Measurements from ENCODE around the gene KCNH8. TPM values are rescaled to one million over a fixed set of nuclear protein-coding genes. Genes with fewer than 3 reads are reported as not detected.

KCNH8 gene
- polyA plus RNA-seq, 3 donors from 2014 or later = not detected

GRCh38 chr3:19384868-19385267, 236.6 kb downstream of the KCNH8 start:
- H3K4me3 Mint-ChIP-seq = no peak overlapping the region
- H3K36me3 Mint-ChIP-seq = no peaks in the 10 kb centered on the region
- peaks cover 0 to 4% (median 2%) of the 10 kb centered on the region in 6 donors for H3K9me3 Mint-ChIP-seq
- no peaks in the 10 kb centered on the region for H3K27me3 Mint-ChIP-seq (ENCODE audit: low read depth in 3 of 3)
- no peak for DNase-seq
- no peaks in the 10 kb centered on the region for H3K4me1 Mint-ChIP-seq
- no peak overlapping the region for H3K27ac Mint-ChIP-seq

GRCh38 chr3:19392150-19392549, 243.8 kb downstream of the KCNH8 start:
- H3K4me1 Mint-ChIP-seq = no peaks in the 10 kb centered on the region
- H3K9me3 Mint-ChIP-seq = peaks cover 0 to 8% (median 0%) of the 10 kb centered on the region in 6 donors
- H3K27ac Mint-ChIP-seq = no peak overlapping the region

DNA sequence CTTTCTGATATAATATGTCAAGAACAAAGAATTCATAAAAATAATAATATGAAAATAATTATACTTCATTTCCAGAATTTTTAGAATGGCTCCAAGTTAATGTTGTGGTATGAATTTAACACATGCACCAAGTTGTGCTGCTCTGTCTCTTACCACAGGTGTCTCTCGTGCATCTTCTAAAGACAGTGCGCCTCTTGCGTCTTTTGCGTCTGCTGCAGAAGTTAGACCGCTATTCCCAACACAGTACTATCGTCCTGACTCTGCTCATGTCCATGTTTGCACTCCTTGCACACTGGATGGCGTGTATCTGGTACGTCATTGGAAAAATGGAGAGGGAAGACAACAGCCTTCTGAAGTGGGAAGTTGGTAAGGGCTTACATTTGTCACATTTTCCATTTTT, 246.6 kb downstream of the KCNH8 start:
- Mint-ChIP-seq H3K27me3 (ENCODE audit: low read depth in 3 of 3) (peaks cover 0 to 1% (median 0%) of the 10 kb centered on the region in 3 donors), H3K4me3 (no peak overlapping the region), H3K4me1 (no peaks in the 10 kb centered on the region), H3K27ac (no peak overlapping the region), H3K36me3 (no peaks in the 10 kb centered on the region), H3K9me3 (peaks cover 0 to 13% (median 0%) of the 10 kb centered on the region in 6 donors)
- DNase-seq = no peak

More at GRCh38 chr3:19392150-19392549, 243.8 kb downstream of the KCNH8 start:
- H3K4me3 Mint-ChIP-seq = no peak overlapping the region
- no peaks in the 10 kb centered on the region for H3K36me3 Mint-ChIP-seq
- peaks cover 0 to 1% (median 0%) of the 10 kb centered on the region in 3 donors for H3K27me3 Mint-ChIP-seq (ENCODE audit: low read depth in 3 of 3)
- no peak for DNase-seq

DNA sequence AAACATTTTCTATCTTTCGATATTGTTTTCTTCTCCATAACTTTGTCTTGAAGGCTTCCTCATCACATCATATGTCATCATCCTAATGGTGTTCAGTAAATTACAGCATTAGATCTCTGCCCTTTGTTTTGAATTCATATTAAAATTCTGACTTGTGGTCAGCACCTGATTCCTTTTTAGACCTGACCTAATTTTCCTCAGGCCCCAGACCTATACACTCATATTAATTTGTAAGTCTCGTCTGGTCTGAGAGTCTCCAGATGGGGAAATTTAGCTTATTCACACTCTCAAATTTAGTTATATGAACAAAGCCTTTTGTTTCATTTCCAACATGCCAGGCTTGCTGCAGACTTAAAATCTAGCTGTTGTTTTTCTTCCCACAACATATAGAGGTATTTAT, 248.4 kb downstream of the KCNH8 start:
- peaks cover 0 to 17% (median 2%) of the 10 kb centered on the region in 6 donors for H3K9me3 Mint-ChIP-seq
- H3K36me3 Mint-ChIP-seq = no peaks in the 10 kb centered on the region
- H3K4me3 Mint-ChIP-seq = no peak overlapping the region
- no peaks in the 10 kb centered on the region for H3K4me1 Mint-ChIP-seq
- H3K27ac Mint-ChIP-seq = no peak overlapping the region
- no peaks in the 10 kb centered on the region for H3K27me3 Mint-ChIP-seq (ENCODE audit: low read depth in 3 of 3)
- DNase-seq = no peak

- peaks cover 0 to 17% (median 2%) of the 10 kb centered on the region in 6 donors for H3K9me3 Mint-ChIP-seq
- no peaks in the 10 kb centered on the region for H3K4me1 Mint-ChIP-seq
- no peaks in the 10 kb centered on the region for H3K36me3 Mint-ChIP-seq
- no peak overlapping the region for H3K27ac Mint-ChIP-seq
- no peak overlapping the region for H3K4me3 Mint-ChIP-seq
- H3K27me3 Mint-ChIP-seq (ENCODE audit: low read depth in 3 of 3) = no peaks in the 10 kb centered on the region
- no peak for DNase-seq
These were observed 251.0 kb downstream of the KCNH8 start for GRCh38 chr3:19399356-19399755.

DNA sequence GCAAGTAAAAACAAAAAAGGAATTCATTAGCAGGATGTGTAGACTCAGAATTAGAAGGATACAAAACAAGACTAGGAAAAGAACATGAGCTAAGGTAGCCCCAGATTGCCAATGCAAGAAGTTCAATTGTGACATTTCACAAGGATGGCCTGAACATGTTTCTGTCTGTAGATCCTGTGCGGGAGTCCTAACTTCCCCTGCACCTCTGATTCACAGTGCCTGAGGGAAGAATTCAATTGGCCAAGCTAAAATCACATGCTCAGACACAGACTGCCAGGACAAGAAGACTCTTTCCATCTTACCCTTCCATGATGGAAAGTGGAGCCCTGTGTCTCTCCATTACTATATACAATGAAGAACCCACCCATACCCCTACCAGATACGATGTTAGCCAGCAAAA, 251.5 kb downstream of the KCNH8 start:
- H3K4me1 Mint-ChIP-seq = no peaks in the 10 kb centered on the region
- H3K9me3 Mint-ChIP-seq = peaks cover 0 to 17% (median 2%) of the 10 kb centered on the region in 6 donors
- no peaks in the 10 kb centered on the region for H3K36me3 Mint-ChIP-seq
- no peaks in the 10 kb centered on the region for H3K27me3 Mint-ChIP-seq (ENCODE audit: low read depth in 3 of 3)
- H3K27ac Mint-ChIP-seq = no peak overlapping the region
- DNase-seq = no peak
- H3K4me3 Mint-ChIP-seq = no peak overlapping the region

DNA sequence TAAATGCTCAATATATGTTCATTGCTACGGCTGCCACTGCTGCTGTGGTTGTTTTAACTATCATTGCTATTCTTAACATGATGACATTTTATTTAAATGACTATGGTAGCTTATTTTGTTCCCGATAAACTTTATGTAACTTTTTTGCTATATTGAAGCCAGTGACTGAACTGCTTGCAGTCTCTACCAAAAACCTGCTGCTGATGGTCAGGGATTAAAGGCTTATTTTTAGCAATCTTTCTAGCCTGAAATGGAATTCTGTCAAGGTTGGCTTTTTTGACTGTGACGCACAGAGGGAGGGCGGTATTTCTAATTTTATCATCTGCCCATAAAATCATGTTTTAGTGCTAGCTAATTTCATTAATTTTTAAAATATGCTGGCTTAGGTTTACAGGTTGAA, 271.8 kb downstream of the KCNH8 start:
- no peak overlapping the region for H3K27ac Mint-ChIP-seq
- no peaks in the 10 kb centered on the region for H3K36me3 Mint-ChIP-seq
- H3K9me3 Mint-ChIP-seq = peaks cover 0 to 9% (median 3%) of the 10 kb centered on the region in 6 donors
- no peak overlapping the region for H3K4me3 Mint-ChIP-seq
- no peak for DNase-seq
- no peaks in the 10 kb centered on the region for H3K27me3 Mint-ChIP-seq (ENCODE audit: low read depth in 3 of 3)
- H3K4me1 Mint-ChIP-seq = peaks cover 0 to under 1% of the 10 kb centered on the region in 2 donors

DNA sequence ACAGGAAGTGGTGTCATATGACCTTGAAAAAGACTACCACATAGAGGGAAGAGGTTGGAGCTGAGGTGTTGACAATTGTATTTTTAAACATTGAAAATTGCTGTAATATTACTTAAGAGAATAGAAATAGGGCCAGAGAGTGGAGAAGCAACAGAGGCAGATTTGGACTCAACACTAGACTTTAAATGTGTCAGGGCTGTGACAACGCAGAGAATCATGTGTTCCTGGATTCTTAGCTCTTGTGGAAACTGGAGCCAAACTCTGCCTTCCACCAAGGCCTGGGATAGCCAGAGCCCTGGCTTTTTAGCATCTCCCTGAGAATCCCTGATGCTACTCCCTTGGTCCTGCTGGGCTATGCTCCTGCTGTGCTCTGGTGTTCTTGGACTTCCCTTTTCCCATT, 277.5 kb downstream of the KCNH8 start:
- peaks cover 0 to 3% (median 2%) of the 10 kb centered on the region in 3 donors for H3K27me3 Mint-ChIP-seq (ENCODE audit: low read depth in 3 of 3)
- no peak for DNase-seq
- H3K36me3 Mint-ChIP-seq = no peaks in the 10 kb centered on the region
- peaks cover 0 to 11% (median 4%) of the 10 kb centered on the region in 6 donors for H3K9me3 Mint-ChIP-seq
- H3K27ac Mint-ChIP-seq = no peak overlapping the region
- H3K4me3 Mint-ChIP-seq = no peak overlapping the region
- peaks cover 0 to 12% of the 10 kb centered on the region in 2 donors for H3K4me1 Mint-ChIP-seq

GRCh38 chr3:19427422-19428149, 279.3 kb downstream of the KCNH8 start:
- Mint-ChIP-seq H3K9me3 (peaks cover 2 to 17% (median 8%) of the 10 kb centered on the region in 6 donors), H3K27ac (no peak overlapping the region), H3K36me3 (no peaks in the 10 kb centered on the region), H3K27me3 (ENCODE audit: low read depth in 3 of 3) (peaks cover 0 to 3% (median 2%) of the 10 kb centered on the region in 3 donors), H3K4me1 (peaks cover 0 to 12% of the 10 kb centered on the region in 2 donors), H3K4me3 (no peak overlapping the region)
- no peak for DNase-seq

- DNase-seq = no peak
- Mint-ChIP-seq H3K27me3 (ENCODE audit: low read depth in 3 of 3) (peaks cover 0 to 3% (median 2%) of the 10 kb centered on the region in 3 donors), H3K27ac (no peak overlapping the region), H3K36me3 (no peaks in the 10 kb centered on the region), H3K4me3 (no peak overlapping the region), H3K9me3 (peaks cover 3 to 17% (median 10%) of the 10 kb centered on the region in 6 donors), H3K4me1 (peaks cover 0 to 12% of the 10 kb centered on the region in 2 donors)
These were observed 280.4 kb downstream of the KCNH8 start for GRCh38 chr3:19428729-19429128.

- Mint-ChIP-seq H3K4me1 (no peaks in the 10 kb centered on the region), H3K27ac (no peak overlapping the region), H3K9me3 (peaks cover 0 to 17% (median 7%) of the 10 kb centered on the region in 6 donors), H3K4me3 (no peak overlapping the region), H3K36me3 (no peaks in the 10 kb centered on the region), H3K27me3 (ENCODE audit: low read depth in 3 of 3) (peaks cover 0 to 3% (median 0%) of the 10 kb centered on the region in 3 donors)
- DNase-seq = no peak
These were observed 284.4 kb downstream of the KCNH8 start for GRCh38 chr3:19432669-19433068.

- peaks cover 0 to 2% (median 1%) of the 10 kb centered on the region in 3 donors for H3K27me3 Mint-ChIP-seq (ENCODE audit: low read depth in 3 of 3)
- DNase-seq = no peak
- peaks cover 0 to 15% (median 2%) of the 10 kb centered on the region in 6 donors for H3K9me3 Mint-ChIP-seq
- no peak overlapping the region for H3K27ac Mint-ChIP-seq
- no peak overlapping the region for H3K4me3 Mint-ChIP-seq
- no peaks in the 10 kb centered on the region for H3K4me1 Mint-ChIP-seq
- no peaks in the 10 kb centered on the region for H3K36me3 Mint-ChIP-seq
These were observed 288.4 kb downstream of the KCNH8 start for GRCh38 chr3:19436746-19437145.

GRCh38 chr3:19439944-19440343, 291.6 kb downstream of the KCNH8 start:
- Mint-ChIP-seq H3K27me3 (ENCODE audit: low read depth in 3 of 3) (peaks cover 0 to 4% (median 1%) of the 10 kb centered on the region in 3 donors), H3K27ac (no peak overlapping the region), H3K9me3 (peaks cover 0 to 11% (median under 1%) of the 10 kb centered on the region in 6 donors), H3K36me3 (no peaks in the 10 kb centered on the region), H3K4me3 (no peak overlapping the region), H3K4me1 (no peaks in the 10 kb centered on the region)
- DNase-seq = no peak

DNA sequence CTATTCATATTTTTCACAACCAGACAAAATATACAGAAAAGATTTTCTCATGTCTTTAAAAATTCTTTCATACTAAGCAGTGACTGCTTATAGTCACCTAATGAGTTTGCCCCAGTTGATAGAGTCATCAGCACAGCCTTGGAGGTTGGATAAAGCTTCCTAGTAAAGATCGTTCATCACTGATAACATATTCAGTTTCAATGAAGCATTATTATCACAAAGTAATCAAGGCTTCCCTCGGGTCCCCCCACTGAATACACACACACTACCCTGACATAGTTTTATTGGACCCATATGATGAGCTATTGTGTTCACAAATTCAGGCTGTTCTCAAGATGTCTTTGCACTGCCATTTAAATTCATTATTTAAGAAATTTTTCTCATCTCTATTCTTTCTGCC, 297.8 kb downstream of the KCNH8 start:
- peaks cover 0 to 4% (median 0%) of the 10 kb centered on the region in 3 donors for H3K36me3 Mint-ChIP-seq
- no peak for DNase-seq
- peaks cover 0 to 2% (median 0%) of the 10 kb centered on the region in 3 donors for H3K27me3 Mint-ChIP-seq (ENCODE audit: low read depth in 3 of 3)
- no peak overlapping the region for H3K27ac Mint-ChIP-seq
- no peak overlapping the region for H3K4me3 Mint-ChIP-seq
- H3K9me3 Mint-ChIP-seq = peaks cover 0 to 14% (median 2%) of the 10 kb centered on the region in 6 donors
- peaks cover 0 to 9% of the 10 kb centered on the region in 2 donors for H3K4me1 Mint-ChIP-seq
